Heart left ventricle (tissue), 13 donors: ENCODE measurements around the gene MICAL2.

ENCODE experiments used
- POLR2A ChIP-seq, 2 donors: fragments of 450-650 bp; IDR thresholded peaks; one replicate each; pipeline ENCODE4 v1.6.1; 2017; ENCODE audit warnings: antibody characterized with exemption in 2 of 2, mild to moderate bottlenecking in 2 of 2, moderate library complexity in 2 of 2
- TF ChIP-seq, protein P1 (sequence below), 12 donors: fragments of 200-600 bp; sonication (generic) in 4 of 12; IDR thresholded peaks; one replicate each; pipeline versions ENCODE4 v1.5.0 to v1.8.0; 2018 to 2022; ENCODE audit warnings: antibody characterized with exemption in 12 of 12, mild to moderate bottlenecking in 5 of 12
- donor health status: ischemic (EF 13 %, LVEDD 7.1; RV severe dilation, severe dysfunction).
- donor health status: DM: no; HTN: yes; CAD: no.
- donor health status: DM: no; HTN: no; CAD: no.
- donor health status: ischemic (EF 25% LVEDD 6.9; RV normal size, moderate dysfunction).
- donor health status: ischemic (EF 25% LVEDD 5.7; RV mildly dilated, moderate dysfunction).
- donor health status: ischemic (EF 35%, LVEDD 5.7; RV mildly dilated, moderate dysfunction).
- donor health status: nonischemic (EF 11% LVEDD 7.7; RV severe dilation, severe dysfunction).
- donor health status: DM: yes; HTN: yes; CAD: no.
- donor health status: PGD.
- donor health status: ischemic (EF 29% LVEDD 5.4; RV normal size, mild dysfunction).
- donor health status: nonischemic (EF 23%, LVEDD 6.1; RV moderate dilation, normal function).

DNA sequence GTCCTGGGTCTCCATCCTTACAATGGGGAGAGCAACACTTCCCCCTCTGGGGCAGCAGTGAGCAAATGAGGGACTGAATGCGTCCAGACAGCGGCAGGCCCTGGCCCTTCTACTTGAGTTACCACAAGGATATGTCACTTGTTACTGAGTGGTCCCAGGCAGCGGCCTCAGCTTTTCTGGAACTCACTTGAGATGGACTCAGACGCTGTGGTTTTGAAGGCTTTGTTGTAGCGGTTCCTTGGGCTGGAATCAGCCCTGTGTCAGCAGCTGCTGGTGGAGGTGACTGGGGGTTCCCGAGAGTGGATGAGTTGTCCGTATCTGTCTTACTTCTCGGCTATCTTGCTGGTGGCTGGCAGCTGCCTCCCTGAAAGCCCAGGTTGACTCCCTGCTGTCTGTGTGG, 77.0 kb downstream of the MICAL2 start:
- TF ChIP-seq, protein P1, sequence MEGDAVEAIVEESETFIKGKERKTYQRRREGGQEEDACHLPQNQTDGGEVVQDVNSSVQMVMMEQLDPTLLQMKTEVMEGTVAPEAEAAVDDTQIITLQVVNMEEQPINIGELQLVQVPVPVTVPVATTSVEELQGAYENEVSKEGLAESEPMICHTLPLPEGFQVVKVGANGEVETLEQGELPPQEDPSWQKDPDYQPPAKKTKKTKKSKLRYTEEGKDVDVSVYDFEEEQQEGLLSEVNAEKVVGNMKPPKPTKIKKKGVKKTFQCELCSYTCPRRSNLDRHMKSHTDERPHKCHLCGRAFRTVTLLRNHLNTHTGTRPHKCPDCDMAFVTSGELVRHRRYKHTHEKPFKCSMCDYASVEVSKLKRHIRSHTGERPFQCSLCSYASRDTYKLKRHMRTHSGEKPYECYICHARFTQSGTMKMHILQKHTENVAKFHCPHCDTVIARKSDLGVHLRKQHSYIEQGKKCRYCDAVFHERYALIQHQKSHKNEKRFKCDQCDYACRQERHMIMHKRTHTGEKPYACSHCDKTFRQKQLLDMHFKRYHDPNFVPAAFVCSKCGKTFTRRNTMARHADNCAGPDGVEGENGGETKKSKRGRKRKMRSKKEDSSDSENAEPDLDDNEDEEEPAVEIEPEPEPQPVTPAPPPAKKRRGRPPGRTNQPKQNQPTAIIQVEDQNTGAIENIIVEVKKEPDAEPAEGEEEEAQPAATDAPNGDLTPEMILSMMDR (IDR thresholded peaks at IDR 0.05) = no peak
- no peak for TF ChIP-seq POLR2A (IDR thresholded peaks at IDR 0.05)
